Activated gamma-delta T cell treated with anti-CD3 and anti-CD28 coated beads, Interleukin-2, amount 50 U/mL, for 16 hours (primary cell): ENCODE data around the gene KCNMA1.

Experiments
- DNase-seq: peaks from one replicate; pipeline ENCODE4 v3.0.0-alpha.2; 2020; ENCODE audit warnings: low read depth

The KCNMA1 gene

GRCh38 chr10:77182803-77183202, 454.8 kb downstream of the KCNMA1 start:
- no peak for DNase-seq

GRCh38 chr10:77180794-77181193, 456.8 kb downstream of the KCNMA1 start:
- no peak for DNase-seq

- DNase-seq, result no peak
Observed at GRCh38 chr10:77180104-77180503, 457.5 kb downstream of the KCNMA1 start.

GRCh38 chr10:77179015-77179695, 458.5 kb downstream of the KCNMA1 start:
- no peak for DNase-seq

GRCh38 chr10:77177589-77177988, 460.0 kb downstream of the KCNMA1 start:
- DNase-seq, result no peak

GRCh38 chr10:77177161-77177560, 460.4 kb downstream of the KCNMA1 start:
- no peak for DNase-seq

- no peak for DNase-seq
Observed at GRCh38 chr10:77176232-77176631, 461.4 kb downstream of the KCNMA1 start.

GRCh38 chr10:77175631-77176222, 461.9 kb downstream of the KCNMA1 start:
- DNase-seq, result no peak

GRCh38 chr10:77173615-77174461, 463.8 kb downstream of the KCNMA1 start:
- peak; percentile 65 for DNase-seq

GRCh38 chr10:77172086-77172485, 465.5 kb downstream of the KCNMA1 start:
- DNase-seq, result no peak

GRCh38 chr10:77168861-77169260, 468.7 kb downstream of the KCNMA1 start:
- DNase-seq, result no peak

GRCh38 chr10:77168161-77168560, 469.4 kb downstream of the KCNMA1 start:
- DNase-seq, result no peak

GRCh38 chr10:77165445-77166208, 472.0 kb downstream of the KCNMA1 start:
- DNase-seq, result peak; percentile 24

- DNase-seq, result no peak
Observed at GRCh38 chr10:77164616-77165311, 472.8 kb downstream of the KCNMA1 start.

- DNase-seq, result no peak
Observed at GRCh38 chr10:77163670-77164348, 473.8 kb downstream of the KCNMA1 start.

GRCh38 chr10:77162697-77163096, 474.9 kb downstream of the KCNMA1 start:
- DNase-seq, result no peak

GRCh38 chr10:77160679-77161078, 476.9 kb downstream of the KCNMA1 start:
- DNase-seq, result no peak

GRCh38 chr10:77159538-77160110, 478.0 kb downstream of the KCNMA1 start:
- DNase-seq, result no peak

GRCh38 chr10:77158666-77159065, 478.9 kb downstream of the KCNMA1 start:
- no peak for DNase-seq

GRCh38 chr10:77157248-77158019, 480.2 kb downstream of the KCNMA1 start:
- DNase-seq, result no peak
